Neutrophil (primary cell): ENCODE data around the gene SERPINA3.

ENCODE experiments used
- H3K27ac ChIP-seq: fragments of 200-600 bp; sonication (generic); 2 replicates; pipeline ENCODE4 v1.5.1; 2016; ENCODE audit warnings: mild to moderate bottlenecking, moderate library complexity
- H3K27me3 ChIP-seq: fragments of 200-600 bp; sonication (generic); 2 replicates; pipeline ENCODE4 v1.6.0; 2016; ENCODE audit warnings: mild to moderate bottlenecking
- H3K36me3 ChIP-seq: fragments of 200-600 bp; sonication (generic); 2 replicates; pipeline ENCODE4 v1.5.1; 2017
- H3K4me1 ChIP-seq, 2 experiments: fragments of 200-600 bp in 1 of 2; sonication (generic) in 1 of 2; 1 replicate in 1 of 2; 2 replicates in 1 of 2; pipeline versions ENCODE4 v1.5.1 to v1.6.1; 2013 to 2016; ENCODE audit warnings: low read depth in 1 of 2, low read length in 1 of 2, mild to moderate bottlenecking in 1 of 2, moderate library complexity in 1 of 2; ENCODE audit not compliant: control insufficient read depth in 1 of 2, insufficient read depth in 1 of 2
- H3K4me3 ChIP-seq, 2 experiments: fragments of 200-600 bp in 1 of 2; sonication (generic) in 1 of 2; 1 replicate in 1 of 2; 2 replicates in 1 of 2; pipeline ENCODE4 v1.5.1; 2013 to 2016; ENCODE audit warnings: low read depth in 1 of 2, low read length in 1 of 2, mild to moderate bottlenecking in 1 of 2, moderate library complexity in 1 of 2
- H3K9me3 ChIP-seq: fragments of 200-600 bp; sonication (generic); 2 replicates; pipeline ENCODE4 v1.5.1; 2016
- TF ChIP-seq, protein P1 (sequence below): fragments of 200-600 bp; sonication (generic); IDR thresholded peaks from 2 replicates; pipeline ENCODE4 v1.5.1; 2016; ENCODE audit warnings: antibody characterized with exemption

Gene SERPINA3

DNA sequence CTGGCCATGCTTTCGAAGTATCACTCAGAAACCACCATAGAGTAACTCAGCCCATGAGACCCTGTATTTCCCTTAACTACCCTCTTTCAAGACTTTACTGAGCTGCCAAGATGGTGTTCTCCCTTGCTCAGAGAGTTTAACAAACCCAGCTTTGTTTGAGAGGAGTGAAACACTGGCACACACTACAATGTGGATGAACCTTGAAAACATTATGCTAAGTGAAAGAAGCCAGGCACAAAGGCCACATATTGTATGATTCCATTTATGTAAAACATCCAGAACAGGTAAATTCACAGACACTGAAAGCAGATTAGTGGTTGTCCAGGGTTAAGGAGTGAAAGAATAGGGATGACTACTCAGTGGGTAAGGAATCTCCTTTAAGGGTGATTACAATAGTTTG is 18.9 kb downstream of the SERPINA3 start:
- Histone ChIP-seq H3K4me3 (no peak overlapping the region), H3K4me1 (peaks cover 0 to 16% of the 10 kb centered on the region in 2 experiments), H3K9me3 (no peaks in the 10 kb centered on the region), H3K27ac (no peak overlapping the region), H3K27me3 (peaks cover 4% of the 10 kb centered on the region), H3K36me3 (no peaks in the 10 kb centered on the region)
- TF ChIP-seq, protein P1, sequence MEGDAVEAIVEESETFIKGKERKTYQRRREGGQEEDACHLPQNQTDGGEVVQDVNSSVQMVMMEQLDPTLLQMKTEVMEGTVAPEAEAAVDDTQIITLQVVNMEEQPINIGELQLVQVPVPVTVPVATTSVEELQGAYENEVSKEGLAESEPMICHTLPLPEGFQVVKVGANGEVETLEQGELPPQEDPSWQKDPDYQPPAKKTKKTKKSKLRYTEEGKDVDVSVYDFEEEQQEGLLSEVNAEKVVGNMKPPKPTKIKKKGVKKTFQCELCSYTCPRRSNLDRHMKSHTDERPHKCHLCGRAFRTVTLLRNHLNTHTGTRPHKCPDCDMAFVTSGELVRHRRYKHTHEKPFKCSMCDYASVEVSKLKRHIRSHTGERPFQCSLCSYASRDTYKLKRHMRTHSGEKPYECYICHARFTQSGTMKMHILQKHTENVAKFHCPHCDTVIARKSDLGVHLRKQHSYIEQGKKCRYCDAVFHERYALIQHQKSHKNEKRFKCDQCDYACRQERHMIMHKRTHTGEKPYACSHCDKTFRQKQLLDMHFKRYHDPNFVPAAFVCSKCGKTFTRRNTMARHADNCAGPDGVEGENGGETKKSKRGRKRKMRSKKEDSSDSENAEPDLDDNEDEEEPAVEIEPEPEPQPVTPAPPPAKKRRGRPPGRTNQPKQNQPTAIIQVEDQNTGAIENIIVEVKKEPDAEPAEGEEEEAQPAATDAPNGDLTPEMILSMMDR = no peak

- H3K9me3 ChIP-seq = no peaks in the 10 kb centered on the region
- H3K27me3 ChIP-seq = peaks cover 4% of the 10 kb centered on the region
- TF ChIP-seq, protein P1 = no peak
- H3K36me3 ChIP-seq = no peaks in the 10 kb centered on the region
- no peak overlapping the region for H3K4me3 ChIP-seq
- no peak overlapping the region for H3K27ac ChIP-seq
- peaks cover 0 to 16% of the 10 kb centered on the region in 2 experiments for H3K4me1 ChIP-seq
These were observed 19.5 kb downstream of the SERPINA3 start for GRCh38 chr14:94631536-94632304.

- Histone ChIP-seq H3K9me3 (no peaks in the 10 kb centered on the region), H3K27ac (no peak overlapping the region), H3K4me3 (no peak overlapping the region), H3K27me3 (peaks cover 4% of the 10 kb centered on the region), H3K4me1 (peaks cover 0 to 16% of the 10 kb centered on the region in 2 experiments), H3K36me3 (no peaks in the 10 kb centered on the region)
- TF ChIP-seq, protein P1 = no peak
These were observed 20.1 kb downstream of the SERPINA3 start for GRCh38 chr14:94632305-94632590.

- TF ChIP-seq, protein P1 = no peak
- H3K4me3 ChIP-seq = no peak overlapping the region
These were observed 20.9 kb downstream of the SERPINA3 start for GRCh38 chr14:94633121-94633520.

GRCh38 chr14:94635154-94635553 is 23.0 kb downstream of the SERPINA3 start:
- TF ChIP-seq, protein P1 = no peak
- Histone ChIP-seq H3K36me3 (no peaks in the 10 kb centered on the region), H3K4me1 (peaks cover 0 to 7% of the 10 kb centered on the region in 2 experiments), H3K27ac (no peak overlapping the region), H3K4me3 (no peak overlapping the region), H3K27me3 (peaks cover 4% of the 10 kb centered on the region), H3K9me3 (no peaks in the 10 kb centered on the region)

More at GRCh38 chr14:94633121-94633520, 20.9 kb downstream of the SERPINA3 start:
- H3K4me1 ChIP-seq = peaks cover 0 to 16% of the 10 kb centered on the region in 2 experiments
- no peaks in the 10 kb centered on the region for H3K9me3 ChIP-seq
- no peak overlapping the region for H3K27ac ChIP-seq
- H3K27me3 ChIP-seq = peaks cover 4% of the 10 kb centered on the region
- H3K36me3 ChIP-seq = no peaks in the 10 kb centered on the region
